NCI-H510A (cell line): ENCODE data around the gene CCDC154.
A peak's percentile ranks its signal among the peaks of the same experiment; 100 is the strongest.

Source experiments
- DNase-seq: peaks from one replicate; lab custom pipeline; 2025; lab: John Stamatoyannopoulos, UW

Gene CCDC154

GRCh38 chr16:1425616-1426370 lies 18.6 kb downstream of the CCDC154 start:
- no peak for DNase-seq

GRCh38 chr16:1424028-1424427 lies 20.3 kb downstream of the CCDC154 start:
- DNase-seq, result no peak

GRCh38 chr16:1422076-1422475 lies 22.3 kb downstream of the CCDC154 start:
- no peak for DNase-seq

- DNase-seq, result no peak
Measured at GRCh38 chr16:1420111-1420539, 24.2 kb downstream of the CCDC154 start.

DNA sequence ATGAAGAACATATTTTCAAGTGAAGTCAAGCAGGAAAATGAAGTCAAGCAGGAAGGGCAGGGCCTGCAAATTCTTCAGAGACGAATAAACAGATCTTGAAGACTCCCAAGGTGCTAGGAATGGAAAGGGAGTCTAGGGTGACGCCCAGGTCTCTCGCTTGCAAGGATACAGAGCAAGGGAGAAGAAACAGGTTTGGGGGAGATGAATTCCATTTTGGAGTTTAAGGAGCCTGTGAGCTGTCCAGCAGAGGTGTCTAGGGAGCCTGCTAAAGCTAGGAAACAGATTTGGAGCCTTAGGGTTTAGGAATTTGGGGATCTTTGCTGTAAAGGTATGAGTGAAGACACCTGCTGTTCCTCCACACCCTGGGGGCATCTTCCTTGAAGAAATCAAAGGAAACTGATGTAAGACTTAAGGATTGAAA lies 27.8 kb downstream of the CCDC154 start:
- DNase-seq, result no peak

- no peak for DNase-seq
Measured at GRCh38 chr16:1414532-1415260, 29.7 kb downstream of the CCDC154 start, which contains the start of gene UNKL. UNKL (minus strand) TSS chr16:1414704; CDS start chr16:1414691, 13 bp downstream.

- DNase-seq, result no peak
Measured at GRCh38 chr16:1413684-1414531, 30.4 kb downstream of the CCDC154 start.

- DNase-seq, result no peak
Measured at GRCh38 chr16:1412847-1413246, 31.5 kb downstream of the CCDC154 start.

DNA sequence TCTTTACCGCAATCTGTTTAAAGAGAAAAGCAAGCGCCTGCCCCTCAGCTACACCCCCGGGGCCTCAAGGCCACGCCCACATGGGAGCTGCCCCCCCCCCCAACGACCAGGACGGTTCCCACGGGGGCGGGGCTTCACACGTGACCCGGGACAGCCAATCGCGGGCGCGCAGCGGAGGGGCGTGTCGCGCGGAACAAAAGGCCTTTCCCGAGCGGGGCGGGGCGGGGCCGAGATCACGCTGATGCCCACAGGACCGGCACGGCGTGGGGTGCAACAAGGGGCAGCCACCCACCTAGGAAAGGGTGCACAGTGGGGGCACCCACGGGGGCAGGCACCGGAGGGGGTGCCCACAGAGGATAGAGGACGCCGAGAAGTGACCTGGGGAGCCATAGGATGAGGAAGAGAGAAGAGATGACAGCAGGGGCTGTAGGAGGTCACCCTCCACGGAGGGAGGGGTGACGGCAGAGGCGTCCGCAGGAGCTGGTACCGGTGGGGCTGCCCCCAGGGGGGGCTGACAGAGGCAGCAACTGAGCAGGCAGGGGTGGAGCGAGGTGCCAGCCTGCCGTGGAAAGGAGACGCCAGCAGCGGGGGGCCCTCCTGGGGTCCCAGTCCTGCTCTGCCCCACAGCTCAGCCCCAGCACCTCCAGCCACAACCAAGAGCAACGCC lies 36.1 kb downstream of the CCDC154 start:
- peak; percentile 57 for DNase-seq

GRCh38 chr16:1407753-1408152 lies 36.6 kb downstream of the CCDC154 start:
- DNase-seq, result no peak

GRCh38 chr16:1403733-1404132 lies 40.6 kb downstream of the CCDC154 start:
- DNase-seq, result no peak

DNA sequence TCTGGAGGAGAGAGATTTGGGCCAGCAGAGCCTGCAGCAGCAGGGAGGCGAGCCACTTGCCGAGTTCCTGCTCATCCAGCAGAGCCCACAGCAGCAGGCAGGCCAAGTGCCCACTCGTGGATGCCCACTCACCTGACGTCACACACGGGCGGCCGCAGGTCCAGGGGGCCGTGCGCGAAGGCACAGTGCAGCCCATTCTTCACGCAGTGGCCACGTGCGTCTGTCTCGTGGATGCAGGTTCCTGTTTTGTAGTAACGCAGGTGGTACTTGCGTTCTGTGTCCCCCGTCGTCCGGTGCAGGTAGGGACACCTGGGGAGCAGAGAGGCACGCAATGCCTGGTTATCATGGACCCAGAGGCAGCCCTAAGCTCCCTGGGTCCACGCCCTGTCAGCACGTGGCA lies 41.3 kb downstream of the CCDC154 start:
- DNase-seq, result no peak

- no peak for DNase-seq
Measured at GRCh38 chr16:1401758-1402154, 42.6 kb downstream of the CCDC154 start.

- DNase-seq, result no peak
Measured at GRCh38 chr16:1401061-1401757, 43.1 kb downstream of the CCDC154 start.

- no peak for DNase-seq
Measured at GRCh38 chr16:1398826-1399581, 45.4 kb downstream of the CCDC154 start.

DNA sequence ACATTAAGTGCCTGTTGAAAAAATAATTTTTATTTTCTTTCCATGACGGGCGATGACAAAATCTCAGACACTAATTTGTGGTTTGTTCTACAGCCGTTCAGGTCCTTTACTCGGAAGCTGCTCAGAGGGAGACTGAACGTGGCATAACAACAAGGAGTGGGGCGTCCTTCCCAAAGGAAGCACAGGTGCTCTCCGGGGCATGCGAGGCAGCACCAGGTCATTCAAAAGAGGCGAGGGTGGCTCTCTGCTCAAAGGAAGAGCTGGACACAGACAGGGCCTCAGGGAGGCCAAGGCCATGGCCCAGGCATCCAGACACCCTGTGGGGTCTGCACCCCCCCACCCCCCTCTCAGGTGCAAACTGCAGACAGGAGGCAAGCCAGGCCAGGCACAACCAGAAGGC lies 46.0 kb downstream of the CCDC154 start:
- DNase-seq, result no peak

DNA sequence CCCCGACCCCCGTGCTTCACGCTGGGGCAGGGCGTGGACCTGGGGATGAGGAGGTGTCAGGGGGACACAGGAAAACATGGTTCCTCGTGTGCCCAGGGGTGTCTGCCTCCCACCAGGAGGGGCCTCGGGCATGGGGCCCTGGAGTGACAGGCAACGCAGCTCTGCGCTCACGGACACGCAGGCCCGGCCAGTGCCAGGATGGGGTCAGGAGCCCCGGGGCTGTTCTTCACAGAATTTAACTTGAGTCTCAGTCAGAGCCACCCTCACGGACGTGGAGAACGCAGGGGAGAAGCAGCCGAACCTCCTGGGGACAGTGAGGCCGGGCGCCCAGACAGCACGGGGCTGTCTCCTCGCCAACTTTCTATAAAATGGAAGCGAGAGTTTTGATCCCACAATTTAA lies 46.6 kb downstream of the CCDC154 start:
- DNase-seq, result no peak

DNA sequence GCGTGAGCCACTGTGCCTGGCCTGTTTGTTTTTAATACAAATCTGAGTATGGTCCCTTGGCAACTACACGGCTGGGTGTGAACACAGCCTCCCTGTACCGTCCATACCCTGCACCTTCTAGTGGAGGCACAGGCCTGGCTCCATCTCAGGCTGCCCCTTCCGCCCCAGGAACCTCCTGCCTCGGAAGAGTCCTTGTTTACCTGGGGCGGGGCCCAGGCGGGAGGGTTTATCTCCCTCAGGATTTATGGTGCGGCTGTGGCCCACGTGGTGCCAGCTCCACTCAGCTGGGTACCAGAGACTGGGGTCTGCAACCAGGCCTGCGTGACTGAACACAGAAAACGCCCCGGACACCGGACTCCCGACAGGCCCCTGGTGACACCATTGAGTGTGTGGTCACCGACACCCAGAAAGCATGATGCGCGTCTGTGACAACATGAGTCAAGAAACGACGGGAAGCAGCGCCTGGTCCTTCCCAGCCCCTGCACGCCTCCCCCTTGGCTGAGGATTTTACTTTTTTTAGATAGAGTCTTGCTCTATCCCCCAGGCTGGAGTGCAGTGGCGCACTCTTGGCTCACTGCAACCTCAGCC lies 48.8 kb downstream of the CCDC154 start:
- DNase-seq, result no peak

GRCh38 chr16:1394367-1394951 lies 49.9 kb downstream of the CCDC154 start:
- no peak for DNase-seq
